CD14-positive monocyte (primary cell): ENCODE data around the gene TBC1D25. TPM values are rescaled to one million over a fixed set of nuclear protein-coding genes. Genes with fewer than 3 reads are reported as not detected.

ENCODE experiments used
- DNase-seq, 3 donors: peaks; one replicate each; pipeline ENCODE4 v3.0.0-alpha.2; 2011 to 2022
- H2AFZ ChIP-seq: 2 replicates; pipeline ENCODE4 v1.6.0; 2012; ENCODE audit warnings: mild to moderate bottlenecking, low read depth, low read length, inconsistent platforms; ENCODE audit not compliant: insufficient read depth, poor library complexity, severe bottlenecking
- H3K27ac ChIP-seq, 2 donors: 1 replicate in 1 of 2; 2 replicates in 1 of 2; pipeline ENCODE4 v1.5.1; 2012 to 2013; ENCODE audit warnings: low read length in 2 of 2, control low read depth in 1 of 2, inconsistent platforms in 1 of 2, low read depth in 1 of 2, mild to moderate bottlenecking in 1 of 2
- H3K27me3 ChIP-seq, 2 donors: one replicate each; pipeline versions ENCODE4 v1.6.0 to v1.6.1; 2011 to 2013; ENCODE audit warnings: low read length in 2 of 2; ENCODE audit not compliant: control insufficient read depth in 2 of 2, insufficient read depth in 2 of 2
- H3K36me3 ChIP-seq, 2 donors: replicated peaks in 1 of 2; 1 replicate in 1 of 2; 2 replicates in 1 of 2; pipeline versions ENCODE4 v1.5.1 to v1.6.1; 2012 to 2013; ENCODE audit warnings: low read length in 2 of 2, control low read depth in 1 of 2, inconsistent platforms in 1 of 2, mild to moderate bottlenecking in 1 of 2; ENCODE audit not compliant: insufficient read depth in 2 of 2, control insufficient read depth in 1 of 2
- H3K4me1 ChIP-seq, 2 donors: 1 replicate in 1 of 2; 2 replicates in 1 of 2; pipeline versions ENCODE4 v1.5.1 to v1.6.1; 2012 to 2013; ENCODE audit warnings: low read length in 2 of 2, control low read depth in 1 of 2, inconsistent platforms in 1 of 2, mild to moderate bottlenecking in 1 of 2, moderate library complexity in 1 of 2; ENCODE audit not compliant: insufficient read depth in 2 of 2, control insufficient read depth in 1 of 2
- H3K4me2 ChIP-seq: replicated peaks from 2 replicates; pipeline ENCODE3; 2012; ENCODE audit warnings: low read length, moderate library complexity, mild to moderate bottlenecking; ENCODE audit not compliant: poor library complexity, severe bottlenecking; ENCODE audit errors: extremely low read depth
- H3K4me3 ChIP-seq, 3 experiments: fragments of 200-600 bp in 1 of 3; sonication (generic) in 1 of 3; replicated peaks in 1 of 3; 1 replicate in 2 of 3; 2 replicates in 1 of 3; pipeline ENCODE4 v1.5.1; 2011 to 2013; ENCODE audit warnings: low read length in 3 of 3, mild to moderate bottlenecking in 3 of 3, control low read depth in 2 of 3, low read depth in 2 of 3, inconsistent platforms in 1 of 3, moderate library complexity in 1 of 3
- H3K79me2 ChIP-seq: 2 replicates; pipeline ENCODE4 v1.6.0; 2012; ENCODE audit warnings: mild to moderate bottlenecking, control low read depth, inconsistent platforms, low read length, moderate library complexity; ENCODE audit not compliant: insufficient read depth
- H3K9ac ChIP-seq: 2 replicates; pipeline ENCODE4 v1.6.0; 2017; ENCODE audit warnings: low read length, mild to moderate bottlenecking; ENCODE audit not compliant: insufficient read depth, poor library complexity, severe bottlenecking
- H3K9me3 ChIP-seq, 2 donors: replicated peaks in 1 of 2; 1 replicate in 1 of 2; 2 replicates in 1 of 2; pipeline versions ENCODE4 v1.5.1 to v1.6.1; 2012 to 2013; ENCODE audit warnings: low read length in 2 of 2, control low read depth in 1 of 2; ENCODE audit not compliant: control insufficient read depth in 1 of 2, insufficient read depth in 1 of 2
- H4K20me1 ChIP-seq: 2 replicates; pipeline ENCODE4 v1.6.0; 2012; ENCODE audit warnings: mild to moderate bottlenecking, low read length, control low read depth, moderate library complexity; ENCODE audit not compliant: insufficient read depth
- H3K27ac Mint-ChIP-seq, 7 donors: one replicate each; pipeline ENCODE4 v1.8.0; 2020; ENCODE audit warnings: mild to moderate bottlenecking in 7 of 7, mixed read lengths in 7 of 7, moderate library complexity in 6 of 7, inconsistent platforms in 2 of 7
- H3K27me3 Mint-ChIP-seq, 3 donors: one replicate each; pipeline ENCODE4 v1.8.0; 2021 to 2022; ENCODE audit warnings: low read depth in 3 of 3, mild to moderate bottlenecking in 3 of 3, mixed read lengths in 3 of 3, moderate library complexity in 3 of 3, inconsistent platforms in 1 of 3
- H3K36me3 Mint-ChIP-seq, 2 donors: one replicate each; pipeline ENCODE4 v1.8.0; 2020; ENCODE audit warnings: mixed read lengths in 2 of 2, inconsistent platforms in 1 of 2, mild to moderate bottlenecking in 1 of 2
- H3K4me1 Mint-ChIP-seq: one replicate; pipeline ENCODE4 v1.8.0; 2020; ENCODE audit warnings: mild to moderate bottlenecking, mixed read lengths
- H3K4me3 Mint-ChIP-seq, 2 donors: one replicate each; pipeline ENCODE4 v1.8.0; 2020; ENCODE audit warnings: mild to moderate bottlenecking in 2 of 2, mixed read lengths in 2 of 2, moderate library complexity in 1 of 2
- H3K9me3 Mint-ChIP-seq, 7 donors: one replicate each; pipeline ENCODE4 v1.8.0; 2020 to 2022; ENCODE audit warnings: mixed read lengths in 7 of 7, mild to moderate bottlenecking in 6 of 7, moderate library complexity in 6 of 7, inconsistent platforms in 2 of 7
- CTCF ChIP-seq: fragments of 200-600 bp; IDR thresholded peaks from one replicate; pipeline ENCODE4 v1.8.0; 2022; ENCODE audit warnings: antibody characterized with exemption, mild to moderate bottlenecking
- WGBS: methylation state at CpG from one replicate; pipeline ENCODE4 v1.1.5; 2013; ENCODE audit warnings: missing lambda C conversion rate; ENCODE audit not compliant: insufficient coverage; 5-methylcytosine and 5-hydroxymethylcytosine counted together
- intact Hi-C, 2 donors: fragments of 100-400 bp; cut with micrococcal nuclease; formaldehyde crosslinking; loops; one replicate each; pipeline versions ENCODE4 v1.15.0 to v1.15.1; 2023
- polyA plus RNA-seq, 3 donors: library from polyadenylated mRNA; depleted of rRNA in 1 of 3; unstranded in 2 of 3; stranded (reverse) in 1 of 3; fragments of 300-500 nt in 2 of 3; fragments of >200 nt in 1 of 3; fragmentation: Illumina TruSeq in 2 of 3; gene quantifications; 1 replicate in 2 of 3; 2 replicates in 1 of 3; pipeline ENCODE4 v1.2.3, GENCODE V29; 2012 to 2021

The TBC1D25 gene
- polyA plus RNA-seq, 3 donors = 5.7 to 16.9 (median 6.6) TPM

- intact Hi-C loops = loop anchor here (1.0 to 5.0 kb wide), 3 partner anchors 34 to 61 kb away; partner anchors contain the start of genes RBM3 (in 2 of the 2) and FTSJ1 (in 1 of the 2)
- H3K36me3 Mint-ChIP-seq = peaks cover 4 to 17% of the 10 kb centered on the region in 2 donors
- H3K4me3 Mint-ChIP-seq = peak overlapping the region in 1 of 2 donors; percentile 85
- no peak overlapping the region for H3K4me3 ChIP-seq
- H3K4me2 ChIP-seq = no peak overlapping the region
- H3K27me3 ChIP-seq = no peaks in the 10 kb centered on the region
- no peak for TF ChIP-seq CTCF
- WGBS = 64% methylated on average over 7 of the region's 23 CpGs
- H3K9me3 Mint-ChIP-seq = peaks cover 0 to 10% (median 6%) of the 10 kb centered on the region in 7 donors
- peaks cover 0 to 6% (median 2%) of the 10 kb centered on the region in 3 donors for H3K27me3 Mint-ChIP-seq
- no peak overlapping the region for H2AFZ ChIP-seq
- H3K79me2 ChIP-seq = peaks cover 4% of the 10 kb centered on the region
- H4K20me1 ChIP-seq = no peaks in the 10 kb centered on the region
- H3K9ac ChIP-seq = no peak overlapping the region
- peaks cover 3 to 4% of the 10 kb centered on the region in 2 donors for H3K36me3 ChIP-seq
- peak overlapping the region; percentile 52 to 61 for H3K27ac ChIP-seq
- peak overlapping the region; percentile 74 to 96 (median 94) for H3K27ac Mint-ChIP-seq
- peaks cover 25% of the 10 kb centered on the region for H3K4me1 Mint-ChIP-seq
- peaks cover 19 to 30% of the 10 kb centered on the region in 2 donors for H3K4me1 ChIP-seq
- no peak for DNase-seq
- H3K9me3 ChIP-seq = no peaks in the 10 kb centered on the region
These were observed 721 bp upstream of the TBC1D25 start for GRCh38 chrX:48538641-48539344.

- H2AFZ ChIP-seq = peak overlapping the region; percentile 52
- peaks cover 4% of the 10 kb centered on the region for H3K79me2 ChIP-seq
- peaks cover 10 to 15% of the 10 kb centered on the region in 2 donors for H3K36me3 ChIP-seq
- no peaks in the 10 kb centered on the region for H3K9me3 ChIP-seq
- Mint-ChIP-seq H3K27me3 (peaks cover 0 to 6% (median 2%) of the 10 kb centered on the region in 3 donors), H3K27ac (peak overlapping the region; percentile 89 to 96 (median 94)), H3K9me3 (peaks cover 0 to 10% (median 6%) of the 10 kb centered on the region in 7 donors), H3K36me3 (peaks cover 10 to 29% of the 10 kb centered on the region in 2 donors), H3K4me1 (peaks cover 25% of the 10 kb centered on the region), H3K4me3 (peak overlapping the region; percentile 80 to 85)
- no peak for TF ChIP-seq CTCF
- peaks cover 19 to 30% of the 10 kb centered on the region in 2 donors for H3K4me1 ChIP-seq
- H3K9ac ChIP-seq = peak overlapping the region; percentile 85
- H4K20me1 ChIP-seq = no peaks in the 10 kb centered on the region
- WGBS = 0% methylated on average over 10 of the region's 12 CpGs
- intact Hi-C loops = no loop called here
- H3K4me3 ChIP-seq = peak overlapping the region; percentile 54 to 71 (median 71)
- no peaks in the 10 kb centered on the region for H3K27me3 ChIP-seq
- peak overlapping the region; percentile 70 for H3K4me2 ChIP-seq
- DNase-seq = peak; percentile 52 to 68 (median 60)
- peak overlapping the region; percentile 86 to 90 for H3K27ac ChIP-seq
These were observed 488 bp downstream of the TBC1D25 start for GRCh38 chrX:48540028-48540375.
